SK-N-SH (cell line): ENCODE measurements around the gene PPP2R5C.

Experiments used
- CTCF ChIP-seq: fragments of 200-600 bp; sonication (generic); IDR thresholded peaks from 2 replicates; pipeline ENCODE4 v1.6.1; 2017; ENCODE audit warnings: antibody characterized with exemption, mild to moderate bottlenecking, moderate library complexity
- ELF1 ChIP-seq: IDR thresholded peaks from 2 replicates; pipeline ENCODE4 v1.4.0; 2012
- EP300 ChIP-seq, 2 experiments: IDR thresholded peaks; 2 replicates each; pipeline versions ENCODE4 v1.4.0 to v1.6.1; 2012; ENCODE audit warnings: borderline replicate concordance in 1 of 2, low read depth in 1 of 2, low read length in 1 of 2
- EZH2phosphoT487 ChIP-seq: fragments of 200-600 bp; sonication (generic); IDR thresholded peaks from 2 replicates; pipeline ENCODE4 v1.6.1; 2017; ENCODE audit warnings: low read depth, mixed run types, mild to moderate bottlenecking, antibody characterized with exemption, moderate library complexity, borderline replicate concordance
- GABPA ChIP-seq: IDR thresholded peaks from 2 replicates; pipeline ENCODE4 v1.4.0; 2012; ENCODE audit warnings: low read depth, mild to moderate bottlenecking
- MAX ChIP-seq: IDR thresholded peaks from 2 replicates; pipeline ENCODE4 v1.4.0; 2012; ENCODE audit warnings: low read depth
- PBX3 ChIP-seq: IDR thresholded peaks from 2 replicates; pipeline ENCODE4; 2012
- POLR2AphosphoS5 ChIP-seq: IDR thresholded peaks from 2 replicates; pipeline ENCODE4 v1.6.1; 2012; ENCODE audit warnings: low read depth, low read length
- SMC3 ChIP-seq: IDR thresholded peaks from 2 replicates; pipeline ENCODE4 v1.6.1; 2012; ENCODE audit warnings: low read depth, low read length, improper control_type of control experiment
- TCF12 ChIP-seq: IDR thresholded peaks from 2 replicates; pipeline ENCODE4 v1.4.0; 2012

- TF ChIP-seq CTCF (no peak), EZH2phosphoT487 (no peak), EP300 (IDR thresholded peaks at IDR 0.05; ENCODE audit: borderline replicate concordance in 1 of 2, low read depth in 1 of 2, low read length in 1 of 2) (no peak), MAX (no peak), ELF1 (no peak), SMC3 (no peak), POLR2AphosphoS5 (no peak), TCF12 (no peak), GABPA (no peak), PBX3 (no peak)
These were observed 101.2 kb downstream of the PPP2R5C start for GRCh38 chr14:101862711-101863110.
